GM10266 (cell line): ENCODE data around the gene ADAMTS1.

Experiments
- DNase-seq: peaks from one replicate; pipeline ENCODE4 v3.0.0; 2012; ENCODE audit errors: extremely low spot score
- TF ChIP-seq, protein P1 (sequence below): IDR thresholded peaks from 2 replicates; pipeline ENCODE4 v1.5.1; 2012; ENCODE audit warnings: mild to moderate bottlenecking, low read depth; ENCODE audit not compliant: control insufficient read depth, insufficient read depth; ENCODE audit errors: missing control alignments

Gene ADAMTS1

DNA sequence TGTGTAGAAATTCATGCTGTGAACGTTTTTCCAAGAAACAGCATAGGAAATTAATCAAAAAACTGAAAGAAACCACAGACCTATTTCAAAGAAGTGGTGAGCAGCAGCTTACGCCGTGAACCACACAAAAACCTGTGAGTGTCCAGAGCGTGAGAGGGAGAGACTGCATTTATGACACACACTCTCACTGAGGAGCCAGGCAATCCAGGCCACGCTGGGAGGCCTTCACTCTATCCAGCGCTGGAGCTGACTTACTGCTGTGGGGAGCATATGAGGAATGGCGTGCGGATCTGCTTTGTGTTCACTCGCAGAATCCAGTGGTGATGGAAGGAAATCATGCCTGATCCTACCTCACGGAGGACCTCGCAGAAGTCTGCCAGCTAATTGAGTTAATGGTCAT lies 12.7 kb downstream of the ADAMTS1 start:
- TF ChIP-seq, protein P1, sequence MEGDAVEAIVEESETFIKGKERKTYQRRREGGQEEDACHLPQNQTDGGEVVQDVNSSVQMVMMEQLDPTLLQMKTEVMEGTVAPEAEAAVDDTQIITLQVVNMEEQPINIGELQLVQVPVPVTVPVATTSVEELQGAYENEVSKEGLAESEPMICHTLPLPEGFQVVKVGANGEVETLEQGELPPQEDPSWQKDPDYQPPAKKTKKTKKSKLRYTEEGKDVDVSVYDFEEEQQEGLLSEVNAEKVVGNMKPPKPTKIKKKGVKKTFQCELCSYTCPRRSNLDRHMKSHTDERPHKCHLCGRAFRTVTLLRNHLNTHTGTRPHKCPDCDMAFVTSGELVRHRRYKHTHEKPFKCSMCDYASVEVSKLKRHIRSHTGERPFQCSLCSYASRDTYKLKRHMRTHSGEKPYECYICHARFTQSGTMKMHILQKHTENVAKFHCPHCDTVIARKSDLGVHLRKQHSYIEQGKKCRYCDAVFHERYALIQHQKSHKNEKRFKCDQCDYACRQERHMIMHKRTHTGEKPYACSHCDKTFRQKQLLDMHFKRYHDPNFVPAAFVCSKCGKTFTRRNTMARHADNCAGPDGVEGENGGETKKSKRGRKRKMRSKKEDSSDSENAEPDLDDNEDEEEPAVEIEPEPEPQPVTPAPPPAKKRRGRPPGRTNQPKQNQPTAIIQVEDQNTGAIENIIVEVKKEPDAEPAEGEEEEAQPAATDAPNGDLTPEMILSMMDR, result no peak
- no peak for DNase-seq

DNA sequence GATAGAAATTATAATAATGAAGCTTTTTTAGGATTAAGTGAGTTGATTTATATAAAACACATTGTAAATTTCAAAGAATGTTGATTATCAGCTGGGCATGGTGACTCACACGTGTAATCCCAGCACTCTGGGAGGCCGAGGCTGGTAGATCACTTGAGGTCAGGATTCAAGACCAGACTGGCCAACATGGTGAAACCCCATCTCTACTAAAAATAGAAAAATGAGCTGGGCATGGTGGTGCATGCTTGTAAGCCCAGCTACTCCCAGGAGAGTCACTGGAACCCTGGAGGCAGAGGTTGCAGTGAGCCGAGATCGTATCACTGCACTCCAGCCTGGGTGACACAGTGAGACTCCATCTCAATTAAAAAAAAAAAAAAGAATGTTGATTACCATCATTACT lies 18.4 kb downstream of the ADAMTS1 start:
- DNase-seq, result no peak
- TF ChIP-seq, protein P1, result no peak

DNA sequence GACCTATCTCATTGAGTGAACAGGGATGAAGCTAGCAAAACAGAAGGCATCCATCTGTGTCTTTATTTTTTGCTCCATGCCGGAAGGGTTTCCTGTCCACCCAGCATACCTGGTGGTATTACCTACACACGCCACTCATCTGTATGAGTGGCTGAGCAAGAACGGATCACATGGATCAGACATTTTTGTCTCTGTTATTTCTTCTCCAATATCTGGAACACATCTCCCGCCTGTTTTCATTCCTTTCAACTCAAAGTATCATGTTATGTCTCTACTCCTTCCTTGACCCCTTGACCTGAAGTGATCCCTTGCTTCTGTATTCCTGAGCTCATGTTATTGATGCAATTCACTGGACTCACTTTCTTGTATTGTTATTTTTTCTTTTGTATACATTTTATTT lies 24.7 kb downstream of the ADAMTS1 start:
- TF ChIP-seq, protein P1, result no peak
- DNase-seq, result no peak

DNA sequence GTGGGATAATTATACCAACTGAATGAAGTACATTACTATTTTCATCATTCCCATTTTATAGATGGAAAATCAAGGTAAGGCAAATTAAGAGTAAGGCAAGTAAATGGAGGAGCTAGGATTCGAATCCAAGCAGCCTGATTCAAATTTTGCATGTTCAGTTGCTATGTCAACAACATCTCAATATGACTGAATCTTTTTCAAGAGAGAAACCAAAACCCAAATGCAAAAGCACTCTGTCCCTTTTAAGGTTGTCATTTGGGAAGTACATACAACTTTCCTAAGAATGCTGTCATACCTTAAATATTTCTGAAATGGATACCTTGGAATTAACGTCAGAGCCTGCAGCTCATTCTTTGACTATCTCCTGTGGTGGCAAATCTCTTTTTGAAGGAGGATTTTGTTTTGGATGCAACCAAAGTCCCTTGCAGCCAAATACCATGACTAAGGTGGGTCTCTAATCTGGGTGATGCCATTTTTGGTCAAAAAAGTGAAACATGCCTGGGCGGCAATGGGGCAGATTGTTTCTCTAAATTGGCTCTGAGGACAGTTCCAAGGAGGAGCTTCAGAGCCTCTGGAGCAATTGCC lies 25.4 kb downstream of the ADAMTS1 start:
- DNase-seq, result no peak
- TF ChIP-seq, protein P1, result no peak

DNA sequence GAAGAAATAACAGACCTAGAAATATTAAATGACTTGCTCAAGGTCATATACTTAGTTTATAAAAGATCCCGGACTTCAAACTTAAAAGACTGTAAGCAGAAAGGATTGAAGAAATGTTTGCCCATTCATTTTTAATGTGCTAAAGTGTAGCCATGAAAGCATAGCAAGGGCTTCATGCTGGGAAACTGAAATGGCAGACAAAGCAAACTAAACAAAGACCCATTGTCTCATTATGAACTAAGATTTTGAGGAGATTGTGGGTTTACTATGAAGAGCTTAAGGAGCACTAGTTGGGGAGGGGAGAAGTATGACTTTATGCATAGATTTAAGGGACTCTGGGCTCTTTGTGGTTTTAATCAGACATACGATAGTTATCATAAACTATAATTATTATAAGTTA lies 26.3 kb downstream of the ADAMTS1 start:
- no peak for DNase-seq

DNA sequence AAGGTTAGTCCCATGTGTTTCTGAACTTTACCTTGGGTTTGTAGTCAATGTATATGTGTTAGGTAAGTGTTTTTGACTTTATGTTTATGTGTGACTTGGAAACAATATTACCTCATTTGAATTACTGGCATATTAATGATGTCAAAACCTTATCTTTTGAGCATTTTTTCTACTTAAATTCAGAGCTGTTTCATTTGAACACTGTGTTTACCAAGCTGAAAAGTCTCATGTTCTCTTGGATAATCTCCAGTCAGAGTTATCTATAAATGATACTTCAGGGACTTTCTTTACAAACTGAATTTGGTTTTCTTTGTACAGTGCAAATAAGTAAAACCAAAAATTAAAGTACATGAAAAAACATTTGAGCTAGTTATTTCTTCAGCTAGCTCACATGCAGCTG lies 30.0 kb downstream of the ADAMTS1 start:
- TF ChIP-seq, protein P1, result no peak
- no peak for DNase-seq

More for the DNA sequence above, 26.3 kb downstream of the ADAMTS1 start:
- TF ChIP-seq, protein P1, result no peak

DNA sequence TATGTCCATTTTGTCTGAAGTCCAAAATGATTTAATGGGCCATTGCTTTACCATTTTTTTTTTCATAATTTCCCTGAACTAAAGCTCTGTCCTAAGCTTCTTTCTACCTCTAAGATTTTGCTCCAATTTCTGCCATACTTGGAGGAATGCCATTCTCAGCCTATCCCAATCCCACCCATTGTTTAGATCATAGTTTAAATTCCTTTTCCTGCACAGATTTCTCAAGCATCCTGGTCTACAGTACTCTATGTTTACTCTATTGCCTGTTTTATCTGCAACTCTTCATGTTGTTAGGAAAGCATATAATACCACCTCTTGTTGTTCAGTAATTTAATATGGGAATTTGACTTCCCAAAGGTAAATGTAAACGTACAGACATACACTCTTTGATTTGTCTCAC lies 30.8 kb downstream of the ADAMTS1 start:
- TF ChIP-seq, protein P1, result no peak
- no peak for DNase-seq
